HG02981 (cell line): ENCODE data around the gene BRIP1.
"Not testable (repeated sequence)": the region's sequence is repeated elsewhere in the genome, so short reads cannot be mapped to it uniquely, and the experiment has no call there.

Experiments used
- ATAC-seq: cut with Tn5 transposase; IDR thresholded peaks from one replicate; pipeline ENCODE4 v1.9.1; 2021; ENCODE audit warnings: mild to moderate bottlenecking, moderate library complexity; ENCODE audit not compliant: unreplicated experiment

Gene BRIP1

DNA sequence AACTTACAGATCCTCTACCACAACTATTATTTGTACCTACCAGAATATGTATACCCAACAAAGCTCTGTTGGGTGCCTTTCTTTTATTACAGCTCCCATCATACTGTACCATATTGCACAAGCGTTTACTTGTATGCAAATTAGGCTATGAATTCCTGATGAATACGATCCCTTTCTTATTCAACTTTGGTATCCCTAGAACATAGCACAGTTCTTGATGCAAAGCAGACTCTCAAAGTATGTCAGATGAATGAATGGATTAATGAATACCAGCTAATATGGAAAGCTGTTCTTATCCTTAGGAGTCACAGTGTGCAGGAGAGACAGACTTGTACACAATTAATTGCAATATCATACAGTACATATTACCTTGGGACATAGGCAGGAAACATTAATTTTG, 192.6 kb downstream of the BRIP1 start:
- no peak for ATAC-seq

DNA sequence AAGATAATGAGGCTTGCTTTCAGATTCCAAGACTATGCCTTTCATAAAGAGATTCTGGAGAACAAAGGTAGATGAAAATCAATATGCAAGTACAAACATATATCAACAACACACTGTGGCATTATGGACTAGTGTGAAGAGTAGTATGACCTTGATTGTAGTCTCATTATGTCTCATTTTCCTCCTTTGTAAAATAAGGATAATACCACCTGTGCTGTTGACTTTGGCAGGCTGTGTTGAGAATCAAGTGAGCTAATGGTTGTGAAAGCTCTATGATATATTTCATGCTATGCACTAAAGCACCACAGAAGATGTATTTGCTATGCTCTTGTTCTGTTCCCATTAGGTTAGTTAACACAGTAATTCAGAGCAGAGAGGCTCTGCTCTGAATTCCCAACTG, 193.8 kb downstream of the BRIP1 start:
- no peak for ATAC-seq

DNA sequence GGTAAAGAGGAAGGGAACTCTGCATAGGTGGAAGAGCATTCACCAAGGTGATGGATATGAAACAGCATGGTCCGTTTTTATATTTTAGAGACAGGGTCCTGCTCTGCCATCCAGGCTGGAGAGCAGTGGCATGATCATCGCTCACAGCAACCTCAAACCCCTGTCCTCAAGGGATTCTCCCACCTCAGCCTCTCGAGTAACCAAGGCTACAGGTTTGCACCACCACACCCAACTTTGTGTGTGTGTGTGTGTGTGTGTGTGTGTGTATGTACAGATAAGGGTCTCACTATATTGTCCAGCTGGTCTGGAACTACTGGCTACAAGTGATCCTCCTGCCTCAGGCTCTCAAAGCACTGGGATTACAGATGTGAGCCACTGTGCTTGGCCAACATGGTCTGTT, 194.8 kb downstream of the BRIP1 start:
- ATAC-seq: no peak

DNA sequence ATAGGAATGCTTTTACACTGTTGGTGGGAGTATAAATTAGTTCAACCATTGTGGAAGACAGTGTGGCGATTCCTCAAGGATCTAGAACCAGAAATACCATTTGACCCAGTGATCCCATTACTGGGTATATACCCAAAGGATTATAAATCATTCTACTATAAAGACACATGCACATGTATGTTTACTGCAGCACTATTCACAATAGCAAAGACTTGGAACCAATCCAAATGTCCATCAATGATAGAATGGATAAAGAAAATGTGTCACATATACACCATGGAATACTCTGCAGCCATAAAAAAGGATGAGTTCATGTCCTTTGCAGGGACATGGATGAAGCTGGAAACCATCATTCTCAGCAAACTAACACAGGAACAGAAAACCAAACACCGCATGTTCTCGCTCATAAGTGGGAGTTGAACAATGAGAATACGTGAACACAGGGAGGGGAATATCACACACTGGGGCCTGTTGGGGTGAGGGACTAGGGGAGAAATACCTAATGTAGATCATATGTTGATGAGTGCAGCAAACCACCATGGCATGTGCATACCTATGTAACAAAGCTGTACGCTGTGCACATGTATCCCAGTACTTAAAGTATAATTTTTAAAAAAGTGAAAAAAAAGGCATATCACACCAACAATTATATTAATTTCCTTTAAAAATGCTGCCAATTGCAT, 196.8 kb downstream of the BRIP1 start:
- ATAC-seq: not testable (repeated sequence)

DNA sequence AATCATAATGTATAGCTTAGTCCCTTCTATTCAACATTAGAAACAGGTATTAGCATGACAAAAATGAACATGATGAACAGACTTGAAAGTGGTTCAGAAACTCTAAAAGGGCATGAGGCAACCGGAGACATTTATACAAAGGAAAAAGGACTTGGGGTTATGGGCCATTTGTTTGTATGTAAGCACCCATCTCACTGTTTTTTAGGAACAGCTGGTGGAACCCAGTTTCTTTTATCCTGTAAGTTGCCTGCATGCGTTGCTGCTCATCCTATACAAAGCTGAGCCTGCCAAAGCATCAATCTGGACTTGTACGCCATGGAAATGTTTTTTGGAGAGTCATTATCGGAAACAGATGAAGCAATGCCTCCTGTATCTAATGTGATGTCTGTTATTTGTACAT, 200.0 kb downstream of the BRIP1 start:
- ATAC-seq: no peak

DNA sequence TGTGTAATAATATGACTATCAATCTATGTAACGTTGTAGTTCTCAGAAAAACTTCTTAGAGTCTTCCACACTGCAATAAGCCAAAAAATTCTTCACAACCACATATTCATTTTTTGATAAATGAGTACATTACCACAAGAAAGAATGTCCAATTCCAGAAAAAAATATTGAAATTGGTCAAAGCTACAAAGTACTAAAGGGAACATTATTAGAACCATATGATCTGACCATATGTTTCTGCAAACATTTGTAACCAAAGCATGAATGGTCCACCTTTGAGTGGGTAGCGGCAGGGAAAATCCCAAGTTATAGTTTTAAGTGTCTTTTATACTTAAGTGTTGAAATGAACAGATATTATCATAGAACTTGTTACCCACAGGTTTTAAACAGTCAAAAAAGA, 200.6 kb downstream of the BRIP1 start:
- no peak for ATAC-seq

DNA sequence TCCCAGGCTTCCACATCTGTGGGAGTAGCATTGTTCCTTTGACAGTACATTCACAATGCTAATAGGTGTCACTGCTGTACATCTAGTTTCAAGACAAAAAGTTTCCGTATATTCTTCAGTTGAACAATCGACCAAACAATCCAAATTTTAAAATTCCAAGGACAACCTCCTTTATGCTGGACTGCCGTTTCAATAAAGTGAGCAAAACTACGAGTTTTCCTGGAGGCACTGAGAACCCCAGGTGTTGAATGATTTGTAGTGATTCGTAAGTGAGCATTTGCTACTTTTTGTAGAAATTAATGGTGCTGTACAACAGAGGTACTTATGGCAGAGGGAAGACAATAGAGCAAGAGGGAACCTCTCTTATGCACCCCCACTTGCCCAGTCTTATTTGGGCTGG, 201.1 kb downstream of the BRIP1 start:
- ATAC-seq: no peak

DNA sequence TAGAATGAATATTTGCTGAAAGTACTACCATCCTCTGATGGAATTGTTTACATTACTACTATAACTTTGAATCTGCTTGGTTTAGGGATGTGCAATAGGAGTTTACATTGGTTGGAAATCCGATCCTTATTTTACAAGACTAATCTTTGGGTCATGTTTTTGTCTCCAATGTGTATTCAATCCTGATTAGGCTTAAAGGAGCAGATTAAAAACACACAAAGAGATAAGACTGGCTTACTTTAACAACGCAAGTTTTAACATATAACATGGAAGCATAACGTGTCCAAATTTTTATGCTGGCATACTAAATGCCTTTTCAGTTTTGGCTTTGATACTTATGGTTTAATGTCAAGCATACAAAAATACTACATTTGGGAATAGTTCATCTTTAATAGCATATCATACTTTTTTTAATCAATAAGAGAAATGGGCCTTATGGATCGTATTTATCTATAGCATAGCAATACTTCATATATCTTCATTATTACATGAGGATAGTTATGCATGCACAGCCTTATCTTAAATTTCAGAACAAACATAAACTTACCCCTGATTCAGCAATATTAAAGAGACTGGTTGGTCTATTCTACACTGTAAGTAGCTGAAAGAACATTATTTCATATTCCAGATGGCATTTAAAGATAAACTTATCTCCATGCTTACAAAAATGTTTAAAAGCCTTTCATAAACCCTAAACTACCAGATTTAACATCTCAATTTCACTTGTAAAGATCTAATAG, 202.4 kb downstream of the BRIP1 start:
- no peak for ATAC-seq

DNA sequence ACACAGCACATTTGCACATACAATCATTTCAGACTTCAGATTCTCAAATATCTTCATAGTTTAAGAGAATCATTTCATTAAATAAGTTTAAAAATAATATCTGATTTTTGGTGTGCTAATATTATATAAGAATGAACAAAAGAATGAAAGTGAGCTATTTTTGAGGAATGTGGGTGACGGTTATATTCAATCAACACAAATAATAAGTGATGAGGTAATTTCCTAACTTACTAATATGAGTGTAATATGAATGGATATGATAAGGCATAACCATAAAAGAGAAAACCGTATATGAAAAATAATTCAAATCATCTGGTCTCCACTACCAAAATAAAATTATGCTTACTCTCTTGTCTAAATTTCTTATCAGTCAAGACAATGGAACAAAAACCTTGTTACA, 203.9 kb downstream of the BRIP1 start:
- ATAC-seq: no peak

DNA sequence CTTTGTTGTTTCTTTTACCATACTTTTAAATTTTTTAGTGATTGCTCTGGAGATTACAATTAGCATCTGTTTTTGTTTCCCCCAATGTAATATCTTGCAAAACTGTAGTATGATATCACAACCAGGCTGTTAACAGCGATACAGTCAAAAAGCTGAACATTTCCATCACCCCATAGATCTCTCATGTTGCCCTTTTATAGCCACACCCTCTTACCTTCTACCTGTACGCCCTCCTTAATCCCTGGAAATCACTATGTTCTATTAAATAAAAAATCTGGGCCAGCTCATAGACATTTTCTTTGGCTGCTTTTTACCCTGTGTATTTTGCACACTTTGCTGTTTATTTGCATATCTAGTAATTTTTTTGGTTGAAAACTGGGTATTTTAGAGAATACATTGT, 205.1 kb downstream of the BRIP1 start:
- ATAC-seq: no peak

DNA sequence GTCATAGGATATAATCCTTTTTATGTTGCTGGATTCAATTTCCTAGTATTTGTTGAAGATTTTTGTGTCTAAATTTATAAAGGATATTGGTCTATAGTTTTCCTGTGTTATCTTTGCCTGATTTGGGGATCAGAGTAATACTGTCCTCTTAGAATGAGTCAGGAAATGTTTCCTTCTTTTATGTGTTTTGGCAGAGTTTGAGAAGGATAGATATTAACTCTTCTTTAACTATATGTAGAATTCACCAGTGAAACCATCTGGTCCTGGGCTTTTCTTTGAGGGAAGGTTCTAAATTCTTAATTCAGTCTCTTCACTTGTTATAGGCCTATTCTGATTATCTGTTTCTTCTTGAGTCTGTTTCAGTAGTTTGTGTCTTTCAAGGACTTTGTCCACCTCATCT, 206.0 kb downstream of the BRIP1 start:
- no peak for ATAC-seq

DNA sequence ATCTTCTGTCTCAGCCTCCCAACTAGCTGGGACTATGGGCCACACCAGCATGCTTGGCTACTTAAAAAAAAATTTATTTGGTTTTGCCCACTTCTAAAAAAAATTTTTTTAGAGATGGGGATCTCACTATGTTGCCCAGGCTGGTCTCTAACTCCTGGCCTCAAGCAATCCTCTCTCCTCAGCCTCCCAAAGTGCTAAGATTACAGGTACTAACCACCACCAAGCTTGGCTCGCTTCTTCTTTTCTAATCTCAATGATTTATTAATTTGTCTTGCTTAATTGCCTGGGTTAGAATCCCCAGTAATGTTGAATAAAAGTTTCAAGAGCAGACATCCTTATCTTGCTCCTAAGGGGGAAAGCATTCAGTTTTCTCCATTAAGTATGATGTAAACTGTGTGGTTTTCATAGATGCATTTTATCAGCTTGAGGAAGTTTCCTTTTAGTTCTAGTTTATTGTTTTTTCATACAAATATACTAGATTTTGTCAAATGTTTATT, 206.6 kb downstream of the BRIP1 start:
- no peak for ATAC-seq

DNA sequence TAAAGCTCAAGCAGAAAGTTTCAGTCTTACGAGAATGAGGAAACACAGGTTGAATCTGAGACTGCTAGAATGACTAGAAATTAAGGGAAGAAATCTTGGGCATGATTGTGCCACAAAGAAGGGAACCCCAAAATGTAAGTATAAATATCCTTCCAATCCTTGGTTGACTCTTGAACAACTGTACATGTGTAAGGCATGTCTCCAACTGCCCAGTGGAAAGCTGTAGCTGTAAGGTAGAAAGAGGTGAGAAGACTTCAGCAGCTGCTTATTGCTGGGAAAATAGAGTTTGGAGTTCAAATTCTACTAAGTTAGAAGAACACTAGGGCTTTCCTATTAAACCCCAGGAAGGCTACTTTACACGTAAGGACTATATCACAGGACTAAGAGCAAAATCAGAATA, 212.6 kb downstream of the BRIP1 start:
- ATAC-seq: no peak

DNA sequence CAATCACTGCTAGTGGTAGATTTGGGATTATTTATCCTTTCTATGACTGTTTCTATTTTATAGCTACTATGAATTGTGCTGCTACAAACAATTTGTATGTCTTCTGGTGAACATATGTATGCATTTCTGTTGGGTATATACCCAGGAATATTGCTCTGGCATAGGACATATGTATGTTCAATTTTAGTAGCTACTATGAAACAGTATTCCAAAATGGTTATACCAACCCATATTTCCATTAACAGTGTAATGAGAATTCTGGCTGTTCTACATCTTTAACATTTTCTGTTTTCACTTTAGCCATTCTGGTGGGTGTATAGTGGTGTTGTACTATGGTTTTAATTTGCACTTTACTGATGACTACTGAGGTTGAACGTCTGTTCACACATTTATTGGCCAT, 214.7 kb downstream of the BRIP1 start:
- ATAC-seq: no peak

DNA sequence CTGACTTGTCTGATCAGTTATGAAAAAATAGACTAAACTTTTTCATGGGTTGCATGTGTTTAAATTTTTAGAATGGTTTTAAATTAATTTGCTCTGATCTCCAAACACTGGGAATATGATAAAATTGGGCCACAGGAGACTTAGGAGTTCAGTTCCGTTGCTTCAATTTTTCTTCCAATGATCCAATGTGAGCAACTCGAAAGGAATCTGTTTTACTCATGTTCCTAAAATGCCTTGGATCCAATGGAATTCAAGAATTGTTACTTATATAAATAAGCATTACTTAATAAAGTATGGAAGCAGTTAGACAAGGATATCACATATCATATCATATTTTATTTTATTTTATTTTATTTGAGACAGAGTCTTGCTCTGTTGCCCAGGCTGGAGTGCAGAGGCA, 216.3 kb downstream of the BRIP1 start:
- ATAC-seq: no peak

DNA sequence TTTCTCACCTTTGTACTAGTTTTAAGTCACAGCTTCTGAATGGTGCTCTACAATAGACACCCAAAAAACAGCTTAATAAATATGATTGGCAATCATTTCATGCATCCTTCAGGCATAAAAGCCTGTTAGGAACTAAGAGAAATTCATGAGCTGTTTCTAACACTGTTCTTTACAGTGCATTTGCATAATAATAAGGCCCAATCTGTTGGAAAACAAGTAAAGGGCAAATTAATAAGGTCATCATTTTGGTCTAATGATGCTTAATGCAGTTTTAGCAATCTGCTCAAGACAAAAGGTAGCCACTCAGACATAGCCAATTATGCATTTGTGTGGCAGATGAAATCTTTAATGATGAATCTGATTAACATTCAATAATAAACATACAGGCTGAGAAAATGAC, 216.8 kb downstream of the BRIP1 start:
- ATAC-seq: no peak

DNA sequence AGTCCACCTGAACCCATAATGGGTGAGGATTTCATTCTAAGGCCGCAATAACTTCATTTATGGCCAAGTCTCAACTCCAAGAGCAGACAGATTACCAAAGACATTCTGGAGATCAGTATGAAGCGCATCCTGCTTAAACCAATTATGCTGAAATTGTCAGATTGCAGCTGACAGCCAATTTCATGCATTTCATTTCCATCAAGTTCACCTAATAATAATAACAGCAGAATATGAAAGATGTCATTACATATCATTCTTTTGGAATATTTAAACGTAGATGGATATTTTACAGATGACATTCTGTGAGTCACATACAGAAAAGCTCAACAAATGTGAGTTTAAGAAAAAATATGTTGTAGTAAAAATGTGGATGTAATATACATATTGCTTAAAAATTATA, 217.4 kb downstream of the BRIP1 start:
- no peak for ATAC-seq

DNA sequence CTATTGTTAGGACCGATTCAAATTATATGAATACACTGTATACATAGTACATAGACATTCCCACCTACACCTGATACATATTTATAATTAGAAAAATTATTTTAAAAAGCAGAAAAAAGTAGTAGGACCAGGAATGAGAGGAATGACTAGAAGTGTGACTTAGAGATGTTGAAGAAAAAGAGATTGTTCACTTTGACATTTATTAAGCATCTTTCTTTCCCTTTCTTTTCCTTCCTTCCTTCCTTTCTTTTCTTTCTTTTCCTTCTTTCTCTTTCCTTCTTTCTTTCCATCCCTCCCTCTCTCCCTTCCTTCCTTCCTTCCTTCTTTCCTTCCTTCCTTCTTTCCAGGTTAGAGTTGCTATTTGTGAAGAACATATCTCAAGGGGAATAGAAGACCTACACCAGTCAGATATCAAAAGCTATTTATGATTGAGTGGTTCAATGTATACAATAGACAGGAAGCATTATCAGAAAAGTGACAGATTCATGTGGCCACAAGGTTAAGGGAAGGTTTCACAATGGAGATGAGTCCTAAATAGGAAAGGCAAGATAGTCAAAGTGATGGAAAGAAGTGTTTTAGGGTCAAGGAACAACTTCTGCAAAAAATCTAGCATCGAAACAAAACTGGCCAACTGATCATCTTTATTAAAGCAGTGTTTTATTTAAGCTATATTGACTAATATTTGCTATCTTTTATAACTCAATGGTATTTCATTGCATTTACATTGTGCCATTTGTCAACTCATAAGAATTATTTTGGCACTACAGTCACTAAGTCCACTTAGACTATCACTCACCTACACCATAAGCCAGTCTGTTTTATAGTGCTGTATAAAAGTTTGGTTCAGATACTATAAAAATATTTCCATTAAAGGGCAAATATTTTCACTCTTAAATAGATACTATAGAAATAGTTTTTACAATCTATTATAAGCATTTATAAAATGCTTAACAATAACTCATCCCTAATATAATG, 218.2 kb downstream of the BRIP1 start:
- no peak for ATAC-seq

DNA sequence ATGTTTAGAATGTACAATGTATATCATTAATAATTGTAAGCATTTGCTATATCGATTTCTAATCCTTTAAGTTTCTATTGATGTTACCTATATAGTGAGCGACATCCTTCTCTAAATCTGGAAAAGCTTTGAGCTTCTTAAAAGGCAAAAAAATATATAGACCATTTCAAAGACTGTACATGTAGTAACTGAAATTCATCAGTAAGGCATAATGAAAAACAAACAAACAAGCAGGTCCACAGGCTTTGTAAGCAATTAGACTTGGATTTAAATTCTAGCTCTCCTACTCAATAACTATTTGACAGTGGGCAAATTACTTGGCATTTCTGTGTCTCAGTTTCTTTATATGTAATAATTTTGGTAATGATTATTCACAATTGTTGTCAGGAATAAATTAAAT, 220.6 kb downstream of the BRIP1 start:
- ATAC-seq: no peak

DNA sequence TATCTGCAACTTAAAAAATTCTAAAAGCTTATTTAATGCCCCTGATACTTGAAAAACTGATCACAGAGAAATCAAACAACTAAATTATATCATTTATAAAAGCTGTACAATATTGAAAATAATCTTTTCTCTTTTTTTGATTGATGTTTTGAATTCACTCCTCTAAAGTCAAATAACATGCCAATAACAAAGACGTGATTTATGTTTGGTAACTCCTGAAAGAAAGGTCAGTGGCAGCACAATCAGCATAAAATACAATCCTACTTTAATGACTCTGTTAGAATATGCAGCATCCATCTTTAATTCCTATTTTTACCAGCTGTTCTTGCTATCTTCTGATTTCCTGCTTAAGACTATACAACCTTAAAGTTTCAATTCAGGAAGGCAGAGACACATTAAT, 221.6 kb downstream of the BRIP1 start:
- ATAC-seq: no peak

DNA sequence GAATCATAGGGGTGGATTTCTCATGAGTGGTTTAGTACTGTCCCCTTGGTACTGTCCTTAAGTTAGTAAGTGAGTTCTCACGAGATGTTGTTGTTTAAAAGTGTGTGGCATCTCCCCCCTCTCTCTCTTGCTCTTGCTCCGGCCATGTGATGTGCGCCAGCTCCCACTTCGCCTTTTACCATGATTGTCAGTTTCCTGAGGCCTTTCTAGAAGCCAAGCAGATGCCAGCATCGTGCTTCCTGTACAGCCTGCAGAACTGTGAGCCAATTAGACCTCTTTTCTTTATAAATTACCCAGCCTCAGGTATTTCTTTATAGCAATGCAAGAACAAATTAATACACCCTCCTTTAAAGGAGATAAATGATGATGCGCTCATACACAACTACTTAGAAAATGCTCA, 222.2 kb downstream of the BRIP1 start:
- ATAC-seq: no peak
